GM12801 (cell line): ENCODE results near the gene CALB2.

ENCODE experiments used
- TF ChIP-seq, protein P1 (sequence below): IDR thresholded peaks from one replicate; pipeline ENCODE4 v1.5.1; 2011; ENCODE audit warnings: control low read depth; ENCODE audit not compliant: insufficient read length; ENCODE audit errors: extremely low read depth

Gene CALB2

DNA sequence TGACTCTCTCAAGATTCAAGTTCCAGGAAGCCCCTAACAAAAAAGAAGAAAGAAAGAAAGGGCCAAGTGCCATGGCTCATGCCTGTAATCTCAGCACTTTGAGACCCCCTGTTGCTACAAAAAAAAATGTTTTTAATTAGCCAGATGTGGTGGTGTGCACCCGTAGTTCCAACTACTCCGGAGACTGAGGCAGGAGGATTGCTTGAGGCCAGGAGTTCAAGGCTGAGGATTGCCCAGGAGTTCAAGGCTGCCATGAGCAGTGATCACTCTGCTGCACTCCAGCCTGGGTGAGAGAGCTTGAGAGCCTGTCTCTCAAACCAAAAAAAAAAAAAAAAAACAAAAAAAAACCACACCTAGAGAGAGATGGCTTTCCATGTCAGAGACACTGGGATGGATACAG lies 64.5 kb downstream of the CALB2 start:
- TF ChIP-seq, protein P1, sequence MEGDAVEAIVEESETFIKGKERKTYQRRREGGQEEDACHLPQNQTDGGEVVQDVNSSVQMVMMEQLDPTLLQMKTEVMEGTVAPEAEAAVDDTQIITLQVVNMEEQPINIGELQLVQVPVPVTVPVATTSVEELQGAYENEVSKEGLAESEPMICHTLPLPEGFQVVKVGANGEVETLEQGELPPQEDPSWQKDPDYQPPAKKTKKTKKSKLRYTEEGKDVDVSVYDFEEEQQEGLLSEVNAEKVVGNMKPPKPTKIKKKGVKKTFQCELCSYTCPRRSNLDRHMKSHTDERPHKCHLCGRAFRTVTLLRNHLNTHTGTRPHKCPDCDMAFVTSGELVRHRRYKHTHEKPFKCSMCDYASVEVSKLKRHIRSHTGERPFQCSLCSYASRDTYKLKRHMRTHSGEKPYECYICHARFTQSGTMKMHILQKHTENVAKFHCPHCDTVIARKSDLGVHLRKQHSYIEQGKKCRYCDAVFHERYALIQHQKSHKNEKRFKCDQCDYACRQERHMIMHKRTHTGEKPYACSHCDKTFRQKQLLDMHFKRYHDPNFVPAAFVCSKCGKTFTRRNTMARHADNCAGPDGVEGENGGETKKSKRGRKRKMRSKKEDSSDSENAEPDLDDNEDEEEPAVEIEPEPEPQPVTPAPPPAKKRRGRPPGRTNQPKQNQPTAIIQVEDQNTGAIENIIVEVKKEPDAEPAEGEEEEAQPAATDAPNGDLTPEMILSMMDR: no peak

DNA sequence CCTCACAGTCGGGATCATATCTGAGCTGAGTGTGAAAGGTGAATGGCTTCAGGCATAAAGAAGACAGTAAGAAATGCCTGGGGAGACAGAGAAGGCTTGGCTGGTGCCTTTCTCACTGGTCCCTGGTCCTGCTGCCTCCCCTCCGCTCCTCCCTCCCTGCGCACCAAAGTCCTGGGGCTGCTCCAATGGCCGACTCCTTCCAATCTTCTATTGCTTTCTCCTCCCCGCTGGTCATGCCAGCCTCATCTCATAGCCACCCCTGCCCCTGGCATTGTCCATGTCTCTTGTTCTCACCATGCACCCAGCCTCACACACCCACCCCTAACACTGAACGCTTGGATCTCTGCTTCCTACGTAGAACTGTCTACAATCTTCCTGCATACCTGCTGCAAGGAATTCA lies 65.3 kb downstream of the CALB2 start:
- TF ChIP-seq, protein P1: no peak

DNA sequence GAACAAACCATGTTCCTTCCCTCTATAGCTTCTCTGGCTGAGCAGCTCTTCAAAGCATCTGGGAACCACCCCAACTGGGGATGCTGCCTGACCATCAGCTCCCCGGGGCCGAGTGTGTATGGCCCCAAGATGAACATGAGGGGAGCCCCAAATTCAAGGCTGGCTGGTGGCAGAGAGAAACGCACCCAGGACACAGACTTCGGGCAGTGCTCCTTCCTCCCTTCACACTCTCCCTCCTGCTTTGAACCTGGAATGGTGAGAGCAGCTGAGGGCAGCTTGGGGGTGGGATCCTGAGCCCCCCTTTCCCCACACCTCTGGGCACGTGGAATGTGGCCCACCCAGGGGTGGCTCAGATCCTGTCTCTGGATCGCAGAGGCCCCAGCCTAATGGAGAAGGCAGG lies 66.1 kb downstream of the CALB2 start:
- TF ChIP-seq, protein P1: no peak

DNA sequence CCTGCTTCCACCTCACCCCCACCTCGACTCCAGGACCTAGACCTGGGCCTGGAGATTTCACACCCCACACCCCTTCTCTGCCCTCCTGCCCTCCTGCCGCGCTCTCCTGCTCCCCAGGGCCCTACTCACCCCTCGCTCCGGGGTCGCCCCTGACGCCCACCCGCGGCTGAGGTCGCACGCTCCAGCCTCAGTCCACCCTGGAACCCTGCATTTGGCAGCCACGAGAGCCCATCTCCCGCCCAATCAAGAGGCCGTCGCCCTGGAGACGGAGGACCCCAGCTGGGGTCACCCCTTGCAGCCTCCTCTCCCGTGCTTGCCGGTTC lies 67.2 kb downstream of the CALB2 start:
- TF ChIP-seq, protein P1: no peak

DNA sequence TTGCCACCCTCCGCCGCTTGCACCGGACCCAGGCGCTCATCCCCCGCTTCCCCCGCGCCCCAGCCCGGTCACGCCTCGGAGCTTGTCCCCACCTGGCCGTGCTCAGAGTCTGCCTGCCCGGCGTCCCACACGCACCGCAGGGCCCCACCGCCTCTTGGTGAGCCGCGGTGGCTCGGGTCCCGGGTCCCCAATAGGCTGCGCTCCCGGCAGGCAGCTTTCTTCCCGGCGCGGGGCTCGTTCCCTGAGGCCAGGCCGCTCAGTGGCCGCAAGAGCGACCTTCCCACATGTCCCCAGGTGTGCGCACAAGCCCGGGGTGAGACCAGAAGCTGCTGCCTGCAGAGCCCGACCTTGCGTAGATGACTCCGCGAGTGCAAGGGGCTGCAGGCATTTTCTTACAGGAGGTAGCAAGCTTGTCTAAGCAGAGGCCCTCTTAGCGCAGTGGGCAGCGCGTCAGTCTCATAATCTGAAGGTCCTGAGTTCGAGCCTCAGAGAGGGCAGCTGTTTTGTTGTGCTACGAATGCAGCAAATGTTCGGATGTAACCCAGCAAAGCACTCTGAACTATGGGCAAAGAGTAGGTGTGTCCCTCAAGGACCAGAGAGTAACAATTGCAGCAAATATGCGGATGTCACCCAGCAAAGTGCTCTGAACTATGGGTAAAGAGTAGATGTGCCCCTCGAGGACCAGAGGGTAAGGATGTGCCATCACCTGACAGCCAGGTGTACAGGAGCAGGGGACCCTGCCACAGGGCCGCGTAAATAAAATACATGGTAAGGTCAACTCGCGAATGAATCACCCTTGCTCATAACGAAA lies 67.8 kb downstream of the CALB2 start:
- TF ChIP-seq, protein P1: no peak

DNA sequence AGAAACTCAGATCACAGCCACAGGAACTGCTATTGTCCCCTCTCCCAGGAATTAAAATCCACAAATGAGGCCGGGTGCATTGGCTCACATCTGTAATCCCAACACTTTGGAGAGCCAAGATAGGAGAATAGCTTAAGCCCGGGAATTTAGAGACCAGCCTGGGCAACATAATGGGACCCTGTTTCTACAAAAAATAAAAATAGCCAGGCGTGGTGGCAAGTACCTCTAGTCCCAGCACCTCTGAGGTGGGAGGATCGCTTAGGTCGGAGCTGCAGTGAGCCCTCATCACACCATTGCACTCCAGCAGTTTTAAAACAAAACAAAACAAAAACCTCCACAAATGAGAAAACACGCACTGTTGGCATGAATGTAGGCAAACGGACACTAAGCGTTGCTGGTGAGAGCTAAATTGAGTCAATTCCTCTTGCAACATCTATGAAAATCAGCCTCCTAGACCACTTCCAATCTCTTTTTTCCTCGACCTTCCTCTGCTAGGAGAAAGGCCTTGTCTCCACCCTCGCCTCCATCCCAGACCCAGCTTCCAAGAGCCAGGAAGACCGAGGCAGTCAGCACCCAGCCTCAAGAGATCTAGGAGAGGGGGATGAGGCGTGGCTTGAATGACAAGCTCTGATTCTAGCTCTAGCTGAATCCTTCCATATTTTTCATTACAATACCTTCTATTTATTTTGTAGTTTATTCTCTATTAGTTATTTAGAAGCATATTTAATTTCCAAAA lies 68.5 kb downstream of the CALB2 start:
- TF ChIP-seq, protein P1: no peak

- TF ChIP-seq, protein P1: no peak
These were observed 69.9 kb downstream of the CALB2 start for GRCh38 chr16:71428385-71428784.
